HepG2 (cell line): ENCODE results near the gene CCDC61. TPM values are rescaled to one million over a fixed set of nuclear protein-coding genes. Genes with fewer than 3 reads are reported as not detected.

Source experiments
- ATAC-seq: fragments of 200-7000 bp; cut with Tn5 transposase; 3 replicates; pipeline ENCODE4 v1.9.1; 2020; ENCODE audit warnings: mild to moderate bottlenecking, moderate library complexity
- BruUV-seq: library from RNA; stranded (reverse); fragments of 400-500 nt; replicated peaks from 2 replicates; lab custom pipeline; 2021; lab: Mats Ljungman, UMichigan
- CTCF ChIA-PET: fragments of 300-600 bp; formaldehyde crosslinking; extraction: SDS; loops from one replicate; lab custom pipeline; 2021; ENCODE audit warnings: low total read pairs, inconsistent platforms, low intra/inter-chr PET ratio; lab: Yijun Ruan, JAX
- POLR2A ChIA-PET: fragments of 350-600 bp; sonication (Branson Sonifier 250); formaldehyde crosslinking; loops from one replicate; lab custom pipeline; 2020; ENCODE audit warnings: antibody characterized with exemption, inconsistent platforms; lab: Yijun Ruan, JAX
- DNase-seq: peaks from one replicate; pipeline ENCODE4 v3.0.0-alpha.2; 2015; ENCODE audit warnings: low spot score
- FAIRE-seq: peaks from 3 replicates; lab custom pipeline; 2011; peaks lifted over from hg19 to GRCh38; lab: Jason Lieb, UNC
- H2AFZ ChIP-seq: one replicate; pipeline ENCODE4 v1.6.1; 2011; ENCODE audit warnings: low read length, inconsistent platforms
- H3K27ac ChIP-seq: fragments of 300-600 bp; 3 replicates; pipeline ENCODE4 v1.8.0; 2011; ENCODE audit warnings: mixed run types, mild to moderate bottlenecking, mixed read lengths, low read length, inconsistent platforms; ENCODE audit not compliant: insufficient read depth; ENCODE audit errors: extremely low read length
- H3K27me3 ChIP-seq, 2 experiments: fragments of 200-600 bp in 1 of 2; 2 replicates in 1 of 2; 3 replicates in 1 of 2; pipeline versions ENCODE4 v1.6.0 to v1.8.0; 2011; ENCODE audit warnings: low read length in 2 of 2, mild to moderate bottlenecking in 2 of 2, moderate library complexity in 2 of 2, inconsistent platforms in 1 of 2; ENCODE audit not compliant: insufficient read depth in 2 of 2, control insufficient read depth in 1 of 2
- H3K36me3 ChIP-seq, 2 experiments: fragments of 200-600 bp in 1 of 2; replicated peaks in 1 of 2; 2 replicates in 1 of 2; 3 replicates in 1 of 2; pipeline versions ENCODE4 v1.5.1 to v1.8.0; 2011; ENCODE audit warnings: low read length in 2 of 2, inconsistent platforms in 1 of 2; ENCODE audit not compliant: insufficient read depth in 2 of 2, control insufficient read depth in 1 of 2
- H3K4me1 ChIP-seq: 2 replicates; pipeline ENCODE4 v1.5.1; 2012; ENCODE audit warnings: low read length, inconsistent platforms; ENCODE audit not compliant: insufficient read depth
- H3K4me2 ChIP-seq: 2 replicates; pipeline ENCODE4 v1.6.0; 2011; ENCODE audit warnings: low read depth, low read length, inconsistent platforms
- H3K4me3 ChIP-seq, 3 experiments: fragments of 200-600 bp in 1 of 3; sonication (generic), shearing (Covaris generic) in 1 of 3; replicated peaks in 1 of 3; 2 replicates each; pipeline ENCODE4 v1.5.1; 2011 to 2016; ENCODE audit warnings: low read length in 3 of 3, inconsistent platforms in 2 of 3, low read depth in 2 of 3, mild to moderate bottlenecking in 2 of 3, control low read depth in 1 of 3, mixed read lengths in 1 of 3; ENCODE audit not compliant: insufficient read depth in 1 of 3
- H3K79me2 ChIP-seq: one replicate; pipeline ENCODE4 v1.6.1; 2011; ENCODE audit warnings: low read length, inconsistent platforms; ENCODE audit not compliant: insufficient read depth
- H3K9ac ChIP-seq: 2 replicates; pipeline ENCODE4 v1.6.0; 2011; ENCODE audit warnings: mild to moderate bottlenecking, low read depth, low read length, inconsistent platforms; ENCODE audit not compliant: insufficient read depth
- H3K9me3 ChIP-seq: 2 replicates; pipeline ENCODE4 v1.5.1; 2012; ENCODE audit warnings: mild to moderate bottlenecking, low read length
- H4K20me1 ChIP-seq: 2 replicates; pipeline ENCODE4 v1.6.0; 2011; ENCODE audit warnings: inconsistent platforms, mild to moderate bottlenecking, low read length, moderate library complexity; ENCODE audit not compliant: insufficient read depth
- ATF1 ChIP-seq: IDR thresholded peaks from 2 replicates; pipeline ENCODE4 v1.6.1; 2016; ENCODE audit warnings: mild to moderate bottlenecking, control low read depth
- HES4 ChIP-seq: sonication (generic); formaldehyde crosslinking; IDR thresholded peaks from 2 replicates; pipeline ENCODE4 v1.9.0; 2021; ENCODE audit warnings: mild to moderate bottlenecking, missing genetic modification reagents, borderline replicate concordance
- KDM2A ChIP-seq: sonication (generic); formaldehyde crosslinking; IDR thresholded peaks from 2 replicates; pipeline ENCODE4 v1.4.0; 2020; ENCODE audit warnings: low read depth, missing genetic modification reagents, borderline replicate concordance
- NBN ChIP-seq: fragments of 450-650 bp; conservative IDR thresholded peaks from 2 replicates; pipeline ENCODE4 v1.6.1; 2017
- NFRKB ChIP-seq: fragments of 450-650 bp; IDR thresholded peaks from 2 replicates; pipeline ENCODE4 v1.6.1; 2017
- NR3C1 ChIP-seq: sonication (generic); formaldehyde crosslinking; IDR thresholded peaks from 2 replicates; pipeline ENCODE4 v1.4.0; 2020; ENCODE audit warnings: missing genetic modification reagents
- SIN3A ChIP-seq: IDR thresholded peaks from 2 replicates; pipeline ENCODE4 v1.6.1; 2011; ENCODE audit warnings: low read depth, mild to moderate bottlenecking, control low read depth, low read length, borderline replicate concordance
- SOX6 ChIP-seq, 2 experiments: fragments of 450-650 bp in 1 of 2; sonication (generic) in 1 of 2; formaldehyde crosslinking in 1 of 2; IDR thresholded peaks; 2 replicates each; pipeline versions ENCODE4 v1.4.0 to v1.6.1; 2017 to 2020; ENCODE audit warnings: antibody characterized with exemption in 1 of 2, mild to moderate bottlenecking in 1 of 2, missing genetic modification reagents in 1 of 2
- ZFP41 ChIP-seq: sonication (generic); formaldehyde crosslinking; IDR thresholded peaks from 2 replicates; pipeline ENCODE4 v1.4.0; 2020; ENCODE audit warnings: mild to moderate bottlenecking, missing genetic modification reagents, borderline replicate concordance
- ZFYVE20 ChIP-seq: sonication (generic); formaldehyde crosslinking; IDR thresholded peaks from 2 replicates; pipeline ENCODE4 v1.8.0; 2023; ENCODE audit warnings: low read depth, mild to moderate bottlenecking, moderate library complexity, missing genetic modification reagents, borderline replicate concordance
- ZMAT5 ChIP-seq: sonication (generic); formaldehyde crosslinking; IDR thresholded peaks from 2 replicates; pipeline ENCODE4 v1.5.0; 2020; ENCODE audit warnings: mild to moderate bottlenecking, low read depth, missing genetic modification reagents, borderline replicate concordance
- ZMYM3 ChIP-seq: sonication (generic); formaldehyde crosslinking; IDR thresholded peaks from 2 replicates; pipeline ENCODE4 v1.5.1; 2020; ENCODE audit warnings: mild to moderate bottlenecking, missing genetic modification reagents
- ZNF737 ChIP-seq: sonication (generic); formaldehyde crosslinking; IDR thresholded peaks from 2 replicates; pipeline ENCODE4 v1.5.0; 2020; ENCODE audit warnings: missing genetic modification reagents, mild to moderate bottlenecking, borderline replicate concordance
- ZNF775 ChIP-seq: sonication (generic); formaldehyde crosslinking; IDR thresholded peaks from 2 replicates; pipeline ENCODE4 v1.4.0; 2020; ENCODE audit warnings: missing genetic modification reagents, mild to moderate bottlenecking, moderate library complexity, borderline replicate concordance
- WGBS: methylation state at CpG from one replicate; pipeline ENCODE4 v1.1.6; 2017; ENCODE audit warnings: low lambda C conversion rate; 5-methylcytosine and 5-hydroxymethylcytosine counted together
- in situ Hi-C: cut with HindIII; loops from 2 replicates; pipeline ENCODE4 v1.10.0; 2017; ENCODE audit warnings: low pct_unique_long_range_greater_than_20kb; ENCODE audit not compliant: extremely low pct_ligation_motif_present
- intact Hi-C: fragments of 100-400 bp; cut with micrococcal nuclease; formaldehyde crosslinking; loops from one replicate; pipeline ENCODE4 v1.10.0; 2022; ENCODE audit not compliant: unreplicated experiment
- polyA plus RNA-seq, 8 experiments: library from polyadenylated mRNA; depleted of rRNA in 3 of 8; stranded (reverse) in 7 of 8; unstranded in 1 of 8; fragments of >200 nt; fragmentation: Illumina TruSeq in 4 of 8; extraction: Trizol in 4 of 8; gene quantifications; 2 replicates each; pipeline versions ENCODE4 v1.2.1 to v1.2.3, GENCODE V29; 2011 to 2016; ENCODE audit warnings: low read depth in 4 of 8, missing spikeins in 1 of 8, mixed read lengths in 1 of 8; ENCODE audit not compliant: insufficient read depth in 1 of 8
- total RNA-seq, 5 experiments: library from RNA; depleted of rRNA; stranded (reverse); fragments of >200 nt; fragmentation: Illumina TruSeq; extraction: Trizol; gene quantifications; 2 replicates each; pipeline ENCODE4 v1.2.3, GENCODE V29; 2016; ENCODE audit warnings: low read depth in 1 of 5
- TF ChIP-seq, protein P1 (sequence below): sonication (generic); formaldehyde crosslinking; IDR thresholded peaks from 2 replicates; pipeline ENCODE4 v1.5.0; 2020; ENCODE audit warnings: mild to moderate bottlenecking, missing genetic modification reagents, moderate library complexity

CCDC61 gene
- total and polyA plus RNA-seq, 2 of the 13 experiments (the other 11 are each of a cell fraction or from before 2014, with no cell fraction given) = 4.2 to 4.9 TPM

DNA sequence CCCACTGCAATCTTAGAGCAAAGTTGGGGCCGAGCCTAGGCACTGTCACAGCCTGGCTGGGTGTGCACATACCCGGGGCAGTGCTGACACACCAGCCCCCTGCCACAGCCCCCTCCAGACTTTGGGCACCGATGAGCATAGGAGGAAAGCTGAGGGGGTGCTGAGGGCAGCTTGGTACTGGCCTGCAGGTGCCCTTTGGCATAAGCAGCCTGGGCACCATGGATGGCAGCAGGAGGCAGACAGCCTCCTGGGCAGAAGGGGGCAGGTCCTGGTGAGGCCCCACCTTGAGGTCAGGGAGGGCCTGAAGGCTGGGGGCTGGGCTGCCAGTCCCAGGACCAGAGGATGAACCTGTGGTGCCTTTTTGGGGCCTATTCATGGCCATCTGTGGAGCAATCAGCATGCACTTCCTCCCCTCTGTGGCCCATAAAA is 37.3 kb downstream of the CCDC61 start:
- Histone ChIP-seq H3K9ac (no peak overlapping the region), H4K20me1 (no peaks in the 10 kb centered on the region), H3K9me3 (no peaks in the 10 kb centered on the region), H3K4me2 (no peak overlapping the region), H3K36me3 (no peaks in the 10 kb centered on the region), H3K4me1 (peaks cover 28% of the 10 kb centered on the region), H2AFZ (no peak overlapping the region), H3K79me2 (no peaks in the 10 kb centered on the region), H3K27me3 (no peaks in the 10 kb centered on the region), H3K27ac (no peak overlapping the region), H3K4me3 (no peak overlapping the region)
- no peak for ATAC-seq
- TF ChIP-seq ZMAT5 = no peak
- TF ChIP-seq ATF1 (CRISPR knock-in tag) = no peak
- TF ChIP-seq, protein P1, sequence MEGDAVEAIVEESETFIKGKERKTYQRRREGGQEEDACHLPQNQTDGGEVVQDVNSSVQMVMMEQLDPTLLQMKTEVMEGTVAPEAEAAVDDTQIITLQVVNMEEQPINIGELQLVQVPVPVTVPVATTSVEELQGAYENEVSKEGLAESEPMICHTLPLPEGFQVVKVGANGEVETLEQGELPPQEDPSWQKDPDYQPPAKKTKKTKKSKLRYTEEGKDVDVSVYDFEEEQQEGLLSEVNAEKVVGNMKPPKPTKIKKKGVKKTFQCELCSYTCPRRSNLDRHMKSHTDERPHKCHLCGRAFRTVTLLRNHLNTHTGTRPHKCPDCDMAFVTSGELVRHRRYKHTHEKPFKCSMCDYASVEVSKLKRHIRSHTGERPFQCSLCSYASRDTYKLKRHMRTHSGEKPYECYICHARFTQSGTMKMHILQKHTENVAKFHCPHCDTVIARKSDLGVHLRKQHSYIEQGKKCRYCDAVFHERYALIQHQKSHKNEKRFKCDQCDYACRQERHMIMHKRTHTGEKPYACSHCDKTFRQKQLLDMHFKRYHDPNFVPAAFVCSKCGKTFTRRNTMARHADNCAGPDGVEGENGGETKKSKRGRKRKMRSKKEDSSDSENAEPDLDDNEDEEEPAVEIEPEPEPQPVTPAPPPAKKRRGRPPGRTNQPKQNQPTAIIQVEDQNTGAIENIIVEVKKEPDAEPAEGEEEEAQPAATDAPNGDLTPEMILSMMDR (CRISPR knock-in tag) = no peak
- TF ChIP-seq ZFP41 (CRISPR knock-in tag) = no peak
- no peak for TF ChIP-seq NFRKB
- no peak for TF ChIP-seq ZMYM3 (CRISPR knock-in tag)
- TF ChIP-seq KDM2A = no peak
- TF ChIP-seq SOX6 (IDR thresholded peaks at IDR 0.05) = no peak
- TF ChIP-seq SOX6 (CRISPR knock-in tag; IDR thresholded peaks at IDR 0.05) = no peak
- no peak for TF ChIP-seq NR3C1
- no peak for TF ChIP-seq HES4 (CRISPR knock-in tag)
- TF ChIP-seq NBN = no peak
- no peak for TF ChIP-seq ZFYVE20 (CRISPR knock-in tag)
- no peak for TF ChIP-seq ZNF737
- no peak for TF ChIP-seq ZNF775
- no peak for TF ChIP-seq SIN3A
- FAIRE-seq = no peak
- no peak for DNase-seq
- WGBS = 100% methylated on average over 1 of the region's 3 CpGs
- no TSS peak for BruUV-seq
- ChIA-PET POLR2A (no interaction called here), CTCF (interaction anchor here (2.1 kb wide), 1 partner anchor 45 kb away, joined by 7 read pairs; no protein-coding TSS in a partner anchor)
- intact Hi-C loops (no loop called here), in situ Hi-C loops (no loop called here)
